ENCODE data around the gene CCDC180.

CCDC180 gene

DNA sequence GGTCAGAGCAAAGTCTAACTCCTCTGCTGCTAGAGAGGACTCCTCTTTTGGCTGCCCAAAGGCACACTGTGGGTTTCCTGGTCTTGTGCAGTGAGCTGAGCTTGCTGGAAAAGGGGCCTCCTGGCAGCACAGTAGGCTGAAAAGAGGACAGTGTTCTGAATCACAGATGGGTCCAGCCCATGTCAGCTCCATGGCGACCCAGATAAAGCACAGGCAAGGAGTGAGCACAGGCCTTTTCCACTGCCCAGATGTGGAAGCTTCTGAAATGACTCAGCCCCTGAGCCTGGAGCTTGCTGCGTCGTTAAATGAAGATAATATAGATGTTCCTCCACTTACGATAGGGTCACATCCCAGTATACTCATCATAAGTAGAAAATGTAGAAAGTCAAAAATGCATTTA is 8.1 kb downstream of the CCDC180 start:
- TF ChIP-seq, protein P1, sequence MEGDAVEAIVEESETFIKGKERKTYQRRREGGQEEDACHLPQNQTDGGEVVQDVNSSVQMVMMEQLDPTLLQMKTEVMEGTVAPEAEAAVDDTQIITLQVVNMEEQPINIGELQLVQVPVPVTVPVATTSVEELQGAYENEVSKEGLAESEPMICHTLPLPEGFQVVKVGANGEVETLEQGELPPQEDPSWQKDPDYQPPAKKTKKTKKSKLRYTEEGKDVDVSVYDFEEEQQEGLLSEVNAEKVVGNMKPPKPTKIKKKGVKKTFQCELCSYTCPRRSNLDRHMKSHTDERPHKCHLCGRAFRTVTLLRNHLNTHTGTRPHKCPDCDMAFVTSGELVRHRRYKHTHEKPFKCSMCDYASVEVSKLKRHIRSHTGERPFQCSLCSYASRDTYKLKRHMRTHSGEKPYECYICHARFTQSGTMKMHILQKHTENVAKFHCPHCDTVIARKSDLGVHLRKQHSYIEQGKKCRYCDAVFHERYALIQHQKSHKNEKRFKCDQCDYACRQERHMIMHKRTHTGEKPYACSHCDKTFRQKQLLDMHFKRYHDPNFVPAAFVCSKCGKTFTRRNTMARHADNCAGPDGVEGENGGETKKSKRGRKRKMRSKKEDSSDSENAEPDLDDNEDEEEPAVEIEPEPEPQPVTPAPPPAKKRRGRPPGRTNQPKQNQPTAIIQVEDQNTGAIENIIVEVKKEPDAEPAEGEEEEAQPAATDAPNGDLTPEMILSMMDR (IDR thresholded peaks at IDR 0.05; ENCODE audit: insufficient read depth, low read length, poor library complexity, severe bottlenecking), result no peak
- no peak overlapping the region for H3K4me3 ChIP-seq (replicated peaks; ENCODE audit: low read depth, low read length)
- H3K36me3 ChIP-seq (ENCODE audit: control insufficient read depth, insufficient read depth, low read length), result no peaks in the 10 kb centered on the region; the same call in 1 of the 2 replicates
- no peak for DNase-seq (ENCODE audit: extremely low read depth, insufficient read length)
- no peaks in the 10 kb centered on the region; the same call in 1 of the 2 replicates for H3K27me3 ChIP-seq (replicated peaks; ENCODE audit: control insufficient read depth, insufficient read depth, low read length)

DNA sequence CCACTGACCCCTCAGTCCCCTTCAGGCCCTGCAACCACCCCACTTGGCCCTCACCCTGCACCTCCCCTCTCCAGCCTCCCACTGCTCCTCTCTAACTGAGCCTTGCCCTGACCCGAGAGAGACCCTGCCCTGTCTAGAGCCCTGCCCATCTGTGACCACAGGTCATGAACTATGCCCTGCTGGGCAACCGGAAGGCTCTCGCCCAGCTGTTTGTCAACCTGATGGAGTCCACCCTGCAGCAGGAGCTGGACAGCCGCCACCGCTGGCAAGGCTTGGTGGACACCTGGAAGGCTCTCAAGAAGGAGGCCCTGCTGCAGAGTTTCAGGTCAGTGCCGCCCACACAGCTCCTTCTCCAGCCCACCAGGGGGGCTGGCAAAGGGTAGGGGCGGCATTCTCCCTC is 9.4 kb downstream of the CCDC180 start:
- TF ChIP-seq, protein P1 (IDR thresholded peaks at IDR 0.05; ENCODE audit: insufficient read depth, low read length, poor library complexity, severe bottlenecking), result no peak
- Histone ChIP-seq H3K4me3 (replicated peaks; ENCODE audit: low read depth, low read length) (no peak overlapping the region), H3K27me3 (replicated peaks; ENCODE audit: control insufficient read depth, insufficient read depth, low read length) (no peaks in the 10 kb centered on the region), H3K36me3 (ENCODE audit: control insufficient read depth, insufficient read depth, low read length) (no peaks in the 10 kb centered on the region; the same call in 1 of the 2 replicates)
- DNase-seq (ENCODE audit: extremely low read depth, insufficient read length), result no peak

DNA sequence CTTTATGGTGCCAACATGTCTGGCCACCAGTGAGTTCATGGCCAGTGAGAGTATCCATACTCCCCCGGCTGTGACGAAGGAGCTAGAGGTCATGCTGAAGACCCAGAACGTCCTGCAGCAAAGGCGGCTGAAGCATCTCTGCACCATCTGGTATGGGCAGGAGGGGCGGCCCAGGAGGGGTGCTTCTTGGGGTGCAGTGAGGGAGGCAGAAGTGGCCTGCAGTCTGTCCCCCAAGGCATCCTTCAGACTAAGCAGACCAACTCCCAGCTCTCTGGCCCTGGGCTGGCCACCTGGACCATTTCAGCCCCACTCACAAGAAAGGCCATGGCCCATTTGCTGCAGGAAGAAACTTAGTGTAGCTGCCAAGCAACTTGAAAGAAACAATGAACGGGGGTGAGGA is 11.0 kb downstream of the CCDC180 start:
- no peak for DNase-seq (ENCODE audit: extremely low read depth, insufficient read length)
- H3K36me3 ChIP-seq (ENCODE audit: control insufficient read depth, insufficient read depth, low read length), result no peaks in the 10 kb centered on the region; the same call in 1 of the 2 replicates
- no peaks in the 10 kb centered on the region for H3K27me3 ChIP-seq (replicated peaks; ENCODE audit: control insufficient read depth, insufficient read depth, low read length)
- TF ChIP-seq, protein P1 (IDR thresholded peaks at IDR 0.05; ENCODE audit: insufficient read depth, low read length, poor library complexity, severe bottlenecking), result no peak
- no peak overlapping the region for H3K4me3 ChIP-seq (replicated peaks; ENCODE audit: low read depth, low read length)

DNA sequence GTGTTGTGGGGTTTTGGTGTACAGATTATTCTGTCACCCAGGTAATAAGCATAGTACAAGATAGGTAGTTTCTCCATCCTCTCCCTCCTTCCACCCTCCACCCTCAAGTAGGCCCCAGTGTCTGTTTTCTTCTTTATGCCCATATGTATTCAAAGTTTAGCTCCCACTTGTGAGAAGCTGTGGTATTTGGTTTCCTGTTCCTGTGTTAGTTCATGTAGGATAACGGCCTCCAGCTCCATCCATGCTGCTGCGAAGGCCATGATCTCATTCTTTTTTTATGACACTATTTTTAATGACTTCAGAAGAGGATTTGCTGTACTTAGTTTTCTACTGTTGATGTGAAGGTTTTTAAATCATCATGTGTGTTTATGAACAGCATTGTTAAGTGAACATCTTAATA is 11.9 kb downstream of the CCDC180 start:
- Histone ChIP-seq H3K27me3 (replicated peaks; ENCODE audit: control insufficient read depth, insufficient read depth, low read length) (no peaks in the 10 kb centered on the region), H3K4me3 (replicated peaks; ENCODE audit: low read depth, low read length) (no peak overlapping the region), H3K36me3 (ENCODE audit: control insufficient read depth, insufficient read depth, low read length) (no peaks in the 10 kb centered on the region; the same call in 1 of the 2 replicates)
- TF ChIP-seq, protein P1 (IDR thresholded peaks at IDR 0.05; ENCODE audit: insufficient read depth, low read length, poor library complexity, severe bottlenecking), result no peak
- no peak for DNase-seq (ENCODE audit: extremely low read depth, insufficient read length)

DNA sequence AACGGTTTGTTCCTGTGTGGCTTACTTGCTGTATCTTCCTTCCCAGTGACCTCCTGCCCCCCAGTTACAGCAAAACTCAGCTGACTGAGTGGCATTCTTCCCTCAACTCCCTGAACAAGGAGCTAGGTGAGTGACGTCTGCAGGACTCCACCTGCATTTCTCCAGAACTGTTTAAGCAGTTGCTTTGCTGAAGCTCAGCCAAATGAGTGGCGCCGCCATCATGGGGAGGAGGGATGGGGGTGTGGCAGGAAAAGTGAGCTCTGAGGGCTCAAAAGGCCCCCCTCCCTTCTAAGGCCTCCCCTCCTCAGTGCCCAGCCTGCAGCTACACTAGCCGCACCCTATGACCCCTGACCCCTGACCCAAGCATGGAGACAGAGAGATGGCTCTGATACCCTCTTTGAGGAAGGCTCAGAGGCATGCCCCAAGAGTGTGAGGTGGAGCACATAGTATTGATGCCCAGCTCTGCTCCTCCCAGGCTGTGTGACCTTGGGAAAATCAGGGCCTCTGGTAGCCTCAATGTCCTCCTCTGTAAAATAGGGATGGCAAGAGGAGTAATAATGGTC is 12.7 kb downstream of the CCDC180 start:
- TF ChIP-seq, protein P1 (IDR thresholded peaks at IDR 0.05; ENCODE audit: insufficient read depth, low read length, poor library complexity, severe bottlenecking), result no peak
- Histone ChIP-seq H3K27me3 (replicated peaks; ENCODE audit: control insufficient read depth, insufficient read depth, low read length) (no peaks in the 10 kb centered on the region), H3K4me3 (replicated peaks; ENCODE audit: low read depth, low read length) (no peak overlapping the region), H3K36me3 (ENCODE audit: control insufficient read depth, insufficient read depth, low read length) (no peaks in the 10 kb centered on the region; the same call in 1 of the 2 replicates)
- DNase-seq (ENCODE audit: extremely low read depth, insufficient read length), result no peak

DNA sequence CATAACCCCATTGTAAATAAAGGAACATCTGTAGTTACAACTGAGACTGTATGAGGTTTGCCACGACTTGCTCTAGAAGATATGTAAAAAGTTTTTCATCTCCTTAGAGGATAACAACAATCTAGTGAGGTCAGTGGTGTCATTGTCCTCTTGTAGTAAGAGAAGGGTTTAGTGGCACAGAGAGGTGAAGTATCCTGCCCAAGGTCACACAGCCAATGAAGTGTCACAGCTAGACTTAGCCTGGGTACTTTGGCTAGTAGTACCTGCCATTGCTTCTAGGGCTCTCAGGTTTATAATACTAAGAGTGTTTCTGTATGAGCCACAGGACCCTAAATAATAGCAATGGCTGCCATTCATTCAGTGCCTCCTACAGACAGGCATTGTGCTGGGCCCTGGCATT is 13.8 kb downstream of the CCDC180 start:
- DNase-seq (ENCODE audit: extremely low read depth, insufficient read length), result no peak
- TF ChIP-seq, protein P1 (IDR thresholded peaks at IDR 0.05; ENCODE audit: insufficient read depth, low read length, poor library complexity, severe bottlenecking), result no peak
- Histone ChIP-seq H3K4me3 (replicated peaks; ENCODE audit: low read depth, low read length) (no peak overlapping the region), H3K27me3 (replicated peaks; ENCODE audit: control insufficient read depth, insufficient read depth, low read length) (no peaks in the 10 kb centered on the region), H3K36me3 (ENCODE audit: control insufficient read depth, insufficient read depth, low read length) (no peaks in the 10 kb centered on the region; the same call in 1 of the 2 replicates)

Measured in GM06990 (cell line).